Stimulated activated CD4-positive, alpha-beta T cell treated with anti-CD3 and anti-CD28 coated beads, Interleukin-12 subunit alpha, Interleukin-12 subunit beta, amount 100 ng/mL, for 4 hours (primary cell): ENCODE data around the gene TEAD1.

Experiments
- DNase-seq: peaks from one replicate; pipeline ENCODE4 v3.0.0-alpha.2; 2020

TEAD1 gene

GRCh38 chr11:12817681-12818332 lies 143.6 kb downstream of the TEAD1 start:
- no peak for DNase-seq

- DNase-seq: no peak
Observed at GRCh38 chr11:12818333-12819015, 144.3 kb downstream of the TEAD1 start.

DNA sequence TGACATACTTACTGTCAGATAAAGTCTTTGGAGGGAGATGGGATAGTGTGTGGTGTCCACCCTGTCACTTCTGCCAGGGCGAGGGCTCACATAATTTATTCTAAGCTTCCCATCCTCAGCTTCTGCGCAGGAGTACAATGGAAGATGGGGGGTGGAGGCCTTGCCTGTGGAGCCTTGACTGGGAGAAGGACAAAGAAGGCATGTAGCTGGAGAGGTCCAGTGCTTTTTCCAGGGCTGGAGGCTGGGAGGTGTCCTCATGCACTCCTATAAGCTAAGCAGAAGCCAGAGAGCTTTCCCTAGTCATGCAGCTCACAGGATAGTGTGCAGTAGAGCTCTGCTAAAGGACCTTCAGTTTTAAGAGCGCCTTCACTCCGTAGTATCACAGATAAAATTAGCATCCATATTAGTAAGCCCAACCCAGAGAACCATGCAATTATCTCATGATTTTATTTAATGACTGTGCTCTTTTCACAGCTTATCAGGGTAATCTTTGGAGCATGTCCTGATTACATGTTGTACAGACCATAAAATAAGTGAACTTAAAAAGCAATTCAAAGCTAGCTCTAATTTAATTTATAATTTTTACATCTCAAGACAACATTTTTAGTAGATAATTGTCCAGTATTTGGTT lies 148.3 kb downstream of the TEAD1 start:
- no peak for DNase-seq

DNA sequence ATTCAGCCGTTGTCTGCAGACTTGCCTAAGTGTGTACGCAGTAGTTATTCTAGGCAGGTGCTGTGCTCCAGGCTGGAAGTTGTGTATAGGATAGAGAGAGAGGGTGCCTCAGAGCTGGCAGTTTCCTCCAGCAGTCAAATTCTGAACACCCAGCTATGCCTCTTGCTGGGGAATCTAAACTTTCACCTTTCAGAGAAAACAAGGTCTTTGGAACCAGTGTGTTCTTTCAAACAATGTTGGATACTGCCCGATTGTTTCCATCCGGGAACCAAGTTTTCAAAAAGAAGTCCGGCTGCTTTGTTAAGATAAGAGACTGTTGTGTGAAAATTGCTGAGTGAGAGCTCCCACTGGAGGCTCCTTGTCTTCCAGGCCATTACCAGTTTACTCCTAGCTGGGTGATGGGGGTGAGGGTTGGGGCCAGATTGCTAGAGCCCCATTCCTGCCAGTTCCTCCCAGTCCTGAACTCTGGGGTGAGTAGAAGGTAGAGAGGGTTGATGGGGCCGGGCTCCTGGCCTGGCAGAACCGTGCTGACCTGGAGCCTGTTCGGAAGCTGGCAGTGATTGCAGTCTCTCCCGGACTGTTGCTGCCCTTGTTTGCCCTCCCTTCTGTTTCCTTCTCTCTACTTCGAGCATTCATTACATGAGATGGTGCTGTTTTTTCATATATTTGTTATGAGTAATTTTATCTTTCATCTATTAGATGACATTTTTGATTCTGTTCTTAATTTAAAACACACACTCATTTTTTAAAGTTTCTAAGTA lies 150.2 kb downstream of the TEAD1 start:
- no peak for DNase-seq

DNA sequence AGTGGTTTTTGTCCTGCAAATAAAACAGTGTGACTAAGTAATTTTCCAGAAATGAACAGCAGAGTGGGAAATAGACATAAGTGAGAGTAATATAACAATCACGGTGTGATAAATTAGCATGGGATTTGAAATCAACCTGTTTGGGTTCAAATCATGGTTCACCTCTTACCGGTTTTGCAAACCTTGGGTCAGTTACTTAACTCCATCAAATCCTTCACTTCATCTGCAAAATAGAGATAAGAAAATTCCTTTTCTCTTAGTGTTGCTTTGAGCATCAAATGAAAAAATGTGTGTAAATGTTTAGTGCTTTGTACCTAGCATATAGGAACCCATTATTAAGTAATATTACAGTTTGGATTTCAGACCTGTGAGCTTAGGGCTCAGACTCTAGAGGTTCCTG lies 152.2 kb downstream of the TEAD1 start:
- DNase-seq: no peak

DNA sequence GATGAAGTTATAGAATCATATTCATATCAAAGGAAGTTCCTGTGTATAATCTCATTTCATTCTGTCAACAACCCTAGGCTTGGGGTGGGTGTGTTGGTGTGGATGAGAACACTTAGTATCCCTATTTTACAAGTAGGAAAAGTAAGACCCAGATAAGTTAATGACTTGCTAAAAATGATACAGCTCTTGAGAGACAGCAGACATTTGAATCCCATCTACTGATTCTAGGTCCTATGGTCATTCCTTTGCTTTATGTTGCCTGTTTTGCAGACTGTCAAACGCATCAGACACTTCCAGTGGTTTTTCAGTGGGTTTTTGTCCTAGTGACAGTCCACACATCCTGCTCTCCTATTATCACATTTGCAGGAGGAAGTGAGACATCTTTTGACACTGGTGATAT lies 153.1 kb downstream of the TEAD1 start:
- DNase-seq: no peak

GRCh38 chr11:12827929-12828812 lies 153.9 kb downstream of the TEAD1 start:
- DNase-seq: no peak

DNA sequence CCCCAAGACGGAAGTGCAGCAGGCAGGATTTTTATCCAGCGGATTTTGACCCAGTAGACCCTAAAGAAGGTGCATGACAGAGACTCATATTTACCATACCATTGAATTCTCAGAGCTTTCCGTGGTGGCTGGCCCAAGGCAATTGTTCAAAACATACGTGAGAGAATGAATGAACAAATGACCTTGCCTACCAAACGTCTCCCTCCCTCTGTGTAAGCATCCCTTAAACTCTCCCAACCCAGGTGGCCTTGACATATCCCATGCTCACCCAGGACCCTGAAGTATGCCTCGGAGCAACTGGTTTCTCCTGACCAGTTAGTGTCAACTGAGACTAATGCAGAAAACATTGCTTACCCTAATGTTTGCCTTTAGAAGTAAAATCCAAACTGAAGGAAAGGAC lies 154.9 kb downstream of the TEAD1 start:
- DNase-seq: no peak

- no peak for DNase-seq
Observed at GRCh38 chr11:12829540-12830314, 155.5 kb downstream of the TEAD1 start.

DNA sequence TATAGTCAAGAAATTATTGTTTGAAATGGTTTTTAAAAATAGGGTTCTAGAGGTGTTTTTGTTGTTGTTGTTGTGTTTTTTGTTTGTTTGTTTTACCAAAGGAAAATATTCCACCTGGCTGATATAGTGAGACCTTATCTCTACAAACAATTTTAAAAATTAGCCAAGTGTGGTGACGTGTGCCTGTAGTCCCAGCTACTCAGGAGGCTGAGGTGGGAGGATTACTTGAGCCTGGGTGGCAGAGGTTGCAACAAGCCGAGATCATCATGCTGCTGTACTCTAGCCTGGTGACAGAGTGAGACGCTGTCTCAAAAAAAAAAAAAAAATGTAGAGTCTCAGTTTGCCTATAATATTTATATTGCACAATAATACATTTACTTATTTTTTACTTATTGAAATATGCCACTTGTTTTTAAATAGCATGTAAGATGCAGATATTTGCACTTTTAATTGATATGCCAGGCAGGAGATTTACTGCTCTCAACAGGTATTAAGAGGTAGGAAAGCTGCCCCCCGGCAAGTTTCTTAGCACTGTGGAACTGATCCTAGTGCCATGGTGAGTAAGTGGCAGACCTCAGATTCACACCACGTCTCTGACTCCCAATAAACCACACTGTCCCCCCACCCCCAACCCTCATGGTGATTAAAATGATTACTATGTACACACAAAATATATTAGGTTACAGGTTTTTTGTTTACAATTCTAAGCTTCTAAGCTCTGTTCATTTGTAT lies 157.4 kb downstream of the TEAD1 start:
- DNase-seq: no peak

DNA sequence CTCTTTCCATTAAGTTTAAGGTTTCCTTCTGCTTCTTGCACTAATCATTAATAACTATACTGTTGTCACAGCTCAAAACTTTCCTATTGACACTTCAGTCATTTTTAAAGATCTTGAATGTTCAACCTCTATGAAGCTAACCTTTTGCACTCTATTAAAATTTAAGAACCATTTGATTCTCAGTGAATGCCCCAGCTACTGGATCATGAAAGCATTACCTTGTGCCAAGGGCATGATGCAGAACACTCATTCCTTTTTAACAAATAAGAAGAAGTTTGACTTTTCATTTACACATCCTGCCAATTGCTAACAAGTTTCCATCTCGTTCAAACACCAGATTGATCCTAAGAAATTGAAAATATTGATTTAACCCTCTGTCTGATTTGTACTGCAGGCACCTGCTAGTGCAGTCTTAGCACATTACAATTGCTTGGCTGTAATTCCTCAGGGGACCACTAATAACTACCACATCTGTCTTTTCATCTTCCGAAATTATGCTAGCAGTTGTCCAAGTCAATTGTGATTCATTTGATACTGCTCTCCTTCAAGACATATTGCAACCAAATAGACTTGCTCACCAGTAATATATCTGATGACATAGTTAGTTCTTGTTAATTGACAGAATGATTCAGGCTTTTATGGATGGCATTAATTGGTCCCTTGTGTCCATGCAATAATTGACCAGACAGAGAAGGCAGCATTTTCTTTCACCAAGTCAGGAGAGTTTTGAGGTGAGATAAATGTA lies 158.4 kb downstream of the TEAD1 start:
- DNase-seq: no peak

- DNase-seq: no peak
Observed at GRCh38 chr11:12834166-12834565, 159.9 kb downstream of the TEAD1 start.

DNA sequence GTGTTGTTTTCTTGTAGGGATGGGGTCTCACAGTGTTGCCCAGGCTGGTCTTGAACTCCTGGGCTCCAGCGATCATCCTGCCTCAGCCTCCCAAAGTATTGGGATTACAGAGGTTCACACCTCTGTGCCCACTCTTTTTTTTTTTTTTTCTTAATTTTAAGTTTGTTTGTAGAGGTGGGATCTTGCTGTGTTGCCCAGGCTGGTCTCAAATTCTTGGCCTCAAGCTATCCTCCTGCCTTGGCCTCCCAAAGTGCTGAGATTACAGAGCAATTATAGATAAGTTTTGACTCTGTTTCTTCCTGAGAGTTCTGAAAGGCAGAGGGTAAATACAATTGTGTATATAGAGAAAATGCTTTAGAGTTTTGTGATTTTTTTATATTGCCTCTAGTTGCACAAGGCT lies 160.4 kb downstream of the TEAD1 start:
- no peak for DNase-seq

DNA sequence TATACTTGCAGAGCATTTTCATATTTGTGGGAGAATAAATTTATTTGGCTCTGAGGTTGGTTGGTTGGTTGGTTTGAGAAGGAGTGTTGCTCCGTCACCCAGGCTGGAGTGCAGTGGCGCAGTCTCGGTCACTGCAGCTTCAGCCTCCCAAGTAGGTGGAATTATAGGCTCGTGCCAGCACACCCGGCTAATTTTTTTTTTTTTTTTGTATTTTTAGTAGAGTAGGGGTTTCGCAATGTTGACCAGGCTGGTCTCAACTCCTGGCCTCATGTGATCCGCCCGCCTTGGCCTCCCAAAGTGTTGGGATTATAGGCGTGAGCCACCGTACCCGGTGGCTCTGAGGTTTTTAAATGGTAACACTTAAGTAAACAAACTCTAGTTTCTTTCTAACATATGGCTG lies 161.1 kb downstream of the TEAD1 start:
- DNase-seq: no peak

DNA sequence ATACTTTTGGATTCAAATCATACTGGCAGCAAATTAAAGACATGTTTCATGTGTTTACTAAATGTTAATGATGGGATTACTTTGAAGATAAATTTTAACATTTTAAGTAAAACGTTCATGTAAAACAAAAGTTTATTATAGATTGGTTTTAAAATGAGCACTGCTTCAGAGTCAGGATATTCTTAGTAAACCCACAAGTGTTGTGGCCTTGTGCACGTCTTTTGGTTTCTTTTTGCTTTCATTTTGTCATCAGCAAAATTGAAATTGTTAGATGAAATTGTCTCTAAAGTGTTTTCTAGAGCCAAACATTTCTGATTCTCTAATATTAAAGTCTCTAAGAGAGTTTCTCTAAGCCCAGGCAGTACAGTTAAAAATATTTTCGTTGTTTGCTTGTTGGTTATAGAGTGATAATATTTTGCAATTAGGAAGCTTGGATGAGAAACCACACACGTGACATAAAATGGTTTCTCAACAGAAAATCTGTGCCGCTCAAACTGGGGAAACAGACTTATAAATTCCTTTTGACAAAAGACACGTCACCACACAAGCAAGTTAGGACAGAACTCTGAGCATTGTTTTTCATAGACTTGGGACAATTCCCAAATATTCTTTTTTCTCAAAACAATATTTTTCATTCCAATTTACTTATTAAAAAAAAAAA lies 164.4 kb downstream of the TEAD1 start:
- no peak for DNase-seq

- no peak for DNase-seq
Observed at GRCh38 chr11:12840871-12841660, 166.8 kb downstream of the TEAD1 start.

- DNase-seq: no peak
Observed at GRCh38 chr11:12841946-12842630, 167.9 kb downstream of the TEAD1 start.

DNA sequence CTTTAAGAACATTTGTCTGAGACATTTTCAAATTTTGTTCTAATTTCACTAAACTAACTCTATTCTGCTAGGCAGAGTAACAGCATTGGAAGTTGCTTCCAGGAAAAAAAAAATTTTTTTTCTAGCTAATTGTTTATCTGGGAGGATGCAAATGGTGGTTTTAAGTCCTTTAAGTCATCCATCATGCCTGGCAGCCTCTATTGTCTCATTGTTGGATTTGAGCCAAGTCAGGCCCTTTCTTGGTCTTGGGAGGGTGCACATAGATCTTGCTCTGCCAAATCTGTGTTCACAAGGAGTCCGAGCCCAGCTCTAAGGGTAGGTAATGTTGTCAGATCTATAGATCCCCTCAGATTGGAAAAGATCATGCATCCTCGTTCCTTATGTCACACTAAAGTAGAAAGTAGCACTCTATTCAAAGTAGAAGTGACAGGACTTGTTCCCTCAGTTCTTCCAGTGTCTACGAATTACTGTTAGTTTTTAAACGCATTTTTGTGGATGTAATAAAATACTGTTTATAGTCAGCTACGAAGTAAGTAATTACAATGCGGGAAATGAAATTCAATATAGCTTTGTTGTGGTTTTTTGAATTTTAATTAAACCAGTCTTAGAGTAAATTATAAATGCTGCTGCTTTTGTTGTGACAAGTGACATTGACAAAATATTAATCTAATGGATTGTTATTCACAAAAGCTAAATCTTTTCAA lies 168.9 kb downstream of the TEAD1 start:
- no peak for DNase-seq
